Dermis blood vessel endothelial cell (primary cell): ENCODE data around the gene GPATCH2. TPM values are rescaled to one million over a fixed set of nuclear protein-coding genes. Genes with fewer than 3 reads are reported as not detected.
"Not testable (repeated sequence)": the region's sequence is repeated elsewhere in the genome, so short reads cannot be mapped to it uniquely, and the experiment has no call there.

ENCODE experiments used
- DNase-seq: peaks from one replicate; pipeline ENCODE4 v3.0.0; 2010
- total RNA-seq: library from RNA; depleted of rRNA; stranded (reverse); fragments of >200 nt; gene quantifications from 2 replicates; pipeline ENCODE4 v1.2.3, GENCODE V29; 2014

Gene GPATCH2
- total RNA-seq, result 14.9 and 20.1 TPM in 2 replicates

GRCh38 chr1:217630711-217631591, at the start of gene GPATCH2, which contains the start of gene SPATA17:
GPATCH2 (minus strand) TSS chr1:217631090; CDS start chr1:217630971, 119 bp downstream.
SPATA17 (plus strand) TSS chr1:217631344; CDS start chr1:217631379, 35 bp downstream.
- peak; percentile 93 for DNase-seq

GRCh38 chr1:217674028-217674729, 43.3 kb upstream of the GPATCH2 start:
- no peak for DNase-seq

- no peak for DNase-seq
These were observed 42.5 kb upstream of the GPATCH2 start for GRCh38 chr1:217673387-217673786.

GRCh38 chr1:217668351-217668940, 37.6 kb upstream of the GPATCH2 start:
- DNase-seq, result no peak

DNA sequence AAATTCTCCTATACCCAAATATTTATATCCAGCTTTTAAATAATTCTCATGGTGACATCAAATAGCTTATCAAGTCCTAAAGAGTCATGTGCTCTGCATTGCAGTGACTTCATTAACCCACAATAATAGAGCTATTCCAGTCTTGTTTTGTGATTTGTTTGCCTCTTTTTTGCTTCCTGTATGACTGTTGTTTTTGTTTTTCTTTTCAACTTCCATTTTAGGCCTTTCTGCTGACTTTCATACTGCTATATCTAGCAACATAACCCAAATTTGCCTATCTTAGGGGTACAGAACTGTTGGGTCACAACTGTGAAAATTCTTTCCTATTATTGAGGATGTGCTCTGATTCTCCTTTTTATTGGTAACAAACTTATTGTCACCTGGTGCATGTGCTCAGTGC, 30.5 kb upstream of the GPATCH2 start:
- no peak for DNase-seq

DNA sequence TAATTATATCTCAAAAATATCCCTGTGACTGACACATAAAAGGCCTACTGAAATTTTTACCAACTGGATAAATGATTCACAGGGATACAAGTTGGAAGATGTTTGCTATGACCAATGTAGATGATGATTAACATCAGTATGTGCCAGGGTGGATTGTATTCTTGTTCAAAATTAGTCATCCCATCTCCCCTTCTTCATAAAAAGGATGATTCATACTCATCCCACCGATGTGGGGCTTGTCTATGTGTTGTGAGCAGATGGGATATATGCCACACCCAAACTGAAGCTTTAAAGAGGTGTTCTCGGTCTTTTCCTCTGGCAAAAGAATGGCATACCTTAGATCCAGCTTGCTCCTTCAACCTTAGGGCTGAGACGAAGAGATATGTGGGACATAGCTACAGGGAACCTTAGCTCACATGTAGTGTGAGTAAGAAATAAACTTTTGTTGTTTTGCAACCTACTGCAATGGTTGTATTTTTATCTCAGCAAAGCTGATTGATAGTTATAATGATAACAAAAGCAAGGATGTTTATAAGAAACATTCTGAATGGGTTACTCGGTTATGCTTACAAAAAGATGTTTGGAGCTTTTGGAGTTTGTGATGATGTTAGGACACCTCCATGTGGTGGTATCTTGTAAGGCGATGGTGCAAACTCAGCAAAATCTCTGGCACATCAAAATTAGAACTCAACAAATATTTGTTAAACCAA, 29.6 kb upstream of the GPATCH2 start:
- peak; percentile 54 for DNase-seq

DNA sequence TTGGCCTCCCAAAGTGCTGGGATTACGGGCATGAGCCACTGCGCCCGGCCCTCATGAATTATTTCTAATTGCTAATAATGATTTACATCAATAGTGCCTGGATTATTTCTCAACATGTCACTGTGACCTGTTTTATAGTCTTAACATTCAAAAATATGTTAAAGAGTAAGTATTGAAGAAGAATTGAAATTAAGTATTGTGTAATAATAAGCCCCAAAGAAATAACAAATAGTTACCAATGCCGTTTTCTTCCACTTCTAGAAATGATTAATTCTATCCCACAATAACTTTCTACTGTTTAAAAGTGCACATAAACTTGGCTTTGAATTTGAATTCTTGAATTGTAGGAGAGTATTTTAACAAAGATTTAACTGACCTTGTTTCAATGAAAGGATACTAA, 19.8 kb upstream of the GPATCH2 start:
- DNase-seq, result no peak

GRCh38 chr1:217647791-217648190, 16.9 kb upstream of the GPATCH2 start:
- DNase-seq, result no peak

- no peak for DNase-seq
These were observed 11.6 kb upstream of the GPATCH2 start for GRCh38 chr1:217642455-217642854.

DNA sequence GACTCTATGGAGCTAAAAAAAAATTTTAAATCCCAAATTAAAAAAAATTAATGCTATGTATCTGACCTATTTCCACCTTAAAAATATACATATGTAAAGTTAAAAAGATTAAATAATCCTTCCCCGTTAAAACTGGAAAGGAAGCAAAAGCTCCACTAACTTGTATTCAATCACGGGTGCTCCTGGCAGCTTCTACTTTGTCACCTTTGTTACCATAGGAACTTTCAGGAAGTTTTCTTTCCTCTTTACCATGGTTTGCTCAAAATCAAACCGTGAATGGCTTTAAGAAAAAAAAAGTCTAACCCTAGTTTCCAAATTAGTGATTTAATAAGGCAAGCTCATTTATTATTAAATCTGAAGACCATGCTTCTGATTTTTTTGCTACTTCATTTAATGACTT, 3.5 kb downstream of the GPATCH2 start:
- DNase-seq, result peak; percentile 74

GRCh38 chr1:217626321-217626720, 4.6 kb downstream of the GPATCH2 start:
- DNase-seq, result no peak

DNA sequence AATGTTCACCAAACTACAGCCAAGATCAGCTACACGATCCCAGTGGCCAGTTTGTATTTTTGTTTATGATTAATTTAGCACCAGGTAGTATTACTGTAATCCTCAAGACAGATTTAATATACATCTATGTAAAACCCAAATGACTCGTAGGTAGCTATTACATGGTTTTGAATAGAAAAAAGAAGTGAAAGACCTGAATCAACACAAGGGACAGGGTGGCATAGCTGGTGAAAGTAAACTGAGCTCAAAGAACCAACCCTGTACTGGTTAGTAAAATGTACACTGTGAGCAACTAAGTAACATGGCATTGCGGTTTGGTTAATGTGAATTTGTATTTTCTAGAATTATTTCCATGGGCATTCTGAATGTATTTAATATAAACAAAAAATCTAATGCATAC, 8.8 kb downstream of the GPATCH2 start:
- no peak for DNase-seq

DNA sequence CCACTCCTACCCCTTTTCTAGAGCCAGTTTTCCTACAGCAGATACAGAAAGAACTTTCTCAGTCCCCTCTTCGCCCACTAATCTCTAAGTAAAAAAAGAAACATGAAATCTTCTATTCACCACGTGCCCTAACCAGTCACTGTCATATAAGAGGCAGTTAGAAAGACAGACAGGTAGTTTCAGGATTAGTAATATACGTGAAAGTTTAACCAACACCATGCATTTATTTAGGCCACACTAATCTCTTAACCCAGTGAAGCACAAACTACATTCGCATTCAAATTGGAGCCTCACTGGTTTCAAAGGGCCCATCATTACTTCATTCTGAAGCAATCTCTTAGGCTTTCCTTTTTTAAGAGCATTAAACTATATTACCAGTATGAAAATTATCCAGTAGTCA, 10.1 kb downstream of the GPATCH2 start:
- no peak for DNase-seq

GRCh38 chr1:217617126-217617525, 13.8 kb downstream of the GPATCH2 start:
- DNase-seq, result no peak

DNA sequence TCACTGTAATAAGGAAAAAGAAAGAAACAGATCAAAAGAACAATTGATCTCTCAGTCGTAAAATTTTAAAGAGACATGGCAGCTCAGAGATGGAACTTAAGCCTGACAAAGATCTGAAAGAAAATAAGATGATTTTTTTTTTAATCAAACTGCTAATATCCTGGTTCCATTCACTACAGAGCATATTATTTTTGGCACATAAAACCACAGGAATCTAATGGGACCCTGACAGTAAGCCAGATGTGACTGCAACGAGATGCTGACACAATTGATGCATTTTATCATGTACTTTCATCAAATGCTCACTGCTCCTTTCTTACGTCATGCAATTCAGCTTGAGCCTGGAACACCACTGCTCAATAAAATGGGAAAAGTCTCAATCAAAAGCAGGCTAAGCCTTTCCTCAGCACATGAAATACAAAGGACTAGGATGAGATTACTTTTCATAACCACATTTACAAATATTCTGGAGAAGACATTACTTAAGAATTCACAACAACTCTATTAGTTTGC, 16.6 kb downstream of the GPATCH2 start:
- DNase-seq, result no peak

GRCh38 chr1:217605390-217605789, 25.5 kb downstream of the GPATCH2 start:
- peak; percentile 36 for DNase-seq

- DNase-seq, result no peak
These were observed 28.5 kb downstream of the GPATCH2 start for GRCh38 chr1:217602380-217602779.

- DNase-seq, result no peak
These were observed 31.7 kb downstream of the GPATCH2 start for GRCh38 chr1:217599154-217599553.

DNA sequence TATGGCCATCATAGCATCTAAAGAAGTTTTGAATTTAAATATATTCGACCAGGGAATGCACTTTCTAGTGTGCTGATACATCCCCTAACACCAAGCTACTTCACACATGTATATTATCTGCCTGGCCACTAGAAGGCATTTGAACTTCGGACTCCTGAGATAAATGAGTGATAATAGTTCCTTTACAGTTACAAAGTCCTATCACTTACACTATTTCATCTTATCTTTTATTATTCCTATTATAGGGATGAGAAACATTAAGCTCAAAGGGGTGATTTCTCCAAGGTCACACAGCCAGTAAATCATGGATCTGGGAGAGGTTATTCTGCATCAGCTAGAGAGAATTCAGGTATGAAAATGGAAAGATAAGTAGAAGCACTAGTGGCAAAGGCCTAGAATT, 40.3 kb downstream of the GPATCH2 start:
- no peak for DNase-seq

DNA sequence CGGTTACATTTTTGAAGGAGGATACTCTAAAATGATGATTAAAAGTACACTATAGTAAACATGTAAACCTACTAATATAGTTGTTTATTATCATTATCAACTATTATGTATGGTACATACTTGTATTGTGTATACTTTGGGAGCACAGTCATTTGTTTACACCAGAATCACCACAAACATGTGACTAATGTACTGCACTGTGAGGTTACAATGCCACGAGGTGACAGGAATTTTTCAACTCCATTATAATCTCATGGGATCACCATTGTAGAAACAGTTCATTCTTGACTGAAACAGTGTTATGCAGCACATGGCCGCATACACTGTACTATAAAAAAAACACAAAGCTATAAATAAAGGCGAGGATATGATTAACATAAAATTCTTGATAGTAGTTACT, 44.3 kb downstream of the GPATCH2 start:
- DNase-seq, result no peak

DNA sequence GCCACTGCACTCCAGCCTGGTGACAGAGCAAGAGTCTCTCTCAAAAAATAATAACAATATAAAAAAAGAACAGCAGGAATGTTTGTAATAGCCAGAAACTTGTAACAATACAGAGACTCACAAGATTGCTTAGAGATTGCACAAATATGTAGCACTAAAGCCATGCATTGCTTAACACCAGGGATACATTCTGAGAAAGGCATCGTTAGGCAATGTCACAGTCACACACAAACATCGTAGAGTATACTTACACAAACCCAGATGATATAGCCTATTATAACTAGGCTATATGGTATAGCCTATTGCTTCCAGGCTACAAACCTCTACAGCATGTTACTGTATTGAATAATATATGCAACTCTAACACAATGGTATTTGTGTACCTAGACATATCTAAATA, 45.3 kb downstream of the GPATCH2 start:
- no peak for DNase-seq

GRCh38 chr1:217584286-217584811, 46.5 kb downstream of the GPATCH2 start:
- DNase-seq, result not testable (repeated sequence)
